Coronary artery (tissue), 2 donors: Measurements from ENCODE around the gene ITGAX.
"Not testable (repeated sequence)": the region's sequence is repeated elsewhere in the genome, so short reads cannot be mapped to it uniquely, and the experiment has no call there.

Experiments used
- DNase-seq: peaks from one replicate; pipeline ENCODE4 v3.0.0-alpha.2; 2017; ENCODE audit warnings: low spot score
- H3K27ac ChIP-seq, 2 donors: fragments of 200-600 bp; sonication (generic); one replicate each; pipeline ENCODE4 v1.5.1; 2016 to 2019
- H3K4me3 ChIP-seq: fragments of 200-600 bp; sonication (generic); 2 replicates; pipeline ENCODE4 v1.5.1; 2016; ENCODE audit warnings: mild to moderate bottlenecking, moderate library complexity
- CTCF ChIP-seq: fragments of 200-600 bp; sonication (generic); IDR thresholded peaks from one replicate; pipeline ENCODE4 v1.5.1; 2019; ENCODE audit warnings: antibody characterized with exemption

Gene ITGAX

GRCh38 chr16:31333686-31334649 lies 21.0 kb upstream of the ITGAX start:
- no peak for DNase-seq

DNA sequence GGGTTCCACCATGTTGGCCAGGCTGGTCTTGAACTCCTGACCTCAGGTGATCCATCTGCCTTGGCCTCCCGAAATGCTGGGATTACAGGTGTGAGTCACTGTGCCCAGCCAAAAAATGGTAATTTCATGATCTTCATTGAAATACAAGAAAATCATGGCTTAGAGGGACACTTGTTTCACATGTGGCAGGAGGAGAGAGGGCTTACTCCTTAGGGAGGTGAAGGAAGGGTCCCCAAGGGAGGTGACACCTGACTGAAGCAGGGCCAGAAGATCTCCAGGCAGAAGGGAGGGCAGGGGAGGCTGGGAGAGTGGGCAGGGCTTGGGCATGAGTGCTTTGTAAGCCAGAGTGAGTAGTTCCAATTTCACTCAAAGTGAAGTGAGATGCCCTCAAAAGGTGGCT lies 20.0 kb upstream of the ITGAX start:
- no peak for DNase-seq
- H3K4me3 ChIP-seq: no peak overlapping the region
- no peak for TF ChIP-seq CTCF
- no peak overlapping the region for H3K27ac ChIP-seq

More at GRCh38 chr16:31333686-31334649, 21.0 kb upstream of the ITGAX start:
- Histone ChIP-seq H3K27ac (no peak overlapping the region), H3K4me3 (no peak overlapping the region)
- TF ChIP-seq CTCF: no peak

- Histone ChIP-seq H3K4me3 (no peak overlapping the region), H3K27ac (no peak overlapping the region)
- no peak for TF ChIP-seq CTCF
- DNase-seq: no peak
Measured at GRCh38 chr16:31335431-31335830, 19.5 kb upstream of the ITGAX start.

DNA sequence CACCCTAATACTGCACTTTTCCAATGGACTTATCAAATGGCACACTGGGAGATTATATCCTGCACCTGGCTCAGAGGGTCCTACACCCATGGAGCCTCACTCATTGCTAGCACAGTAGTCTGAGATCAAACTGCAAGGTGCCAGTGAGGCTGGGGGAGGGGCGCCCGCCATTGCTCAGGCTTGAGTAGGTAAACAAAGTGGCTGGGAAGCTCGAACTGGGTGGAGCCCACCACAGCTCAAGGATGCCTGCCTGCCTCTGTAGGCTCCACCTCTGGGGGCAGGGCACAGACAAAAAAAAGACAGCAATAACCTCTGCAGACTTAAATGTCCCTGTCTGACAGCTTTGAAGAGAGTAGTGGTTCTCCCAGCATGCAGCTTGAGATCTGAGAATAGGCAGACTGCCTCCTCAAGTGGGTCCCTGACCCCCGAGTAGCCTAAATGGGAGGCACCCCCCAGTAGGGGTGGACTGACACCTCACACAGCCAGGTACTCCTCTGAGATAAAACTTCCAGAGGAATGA lies 16.8 kb upstream of the ITGAX start:
- not testable (repeated sequence) for H3K27ac ChIP-seq, DNase-seq, H3K4me3 ChIP-seq

- no peak overlapping the region for H3K27ac ChIP-seq
- no peak for DNase-seq
- no peak overlapping the region for H3K4me3 ChIP-seq
- TF ChIP-seq CTCF: no peak
Measured at GRCh38 chr16:31344712-31345111, 10.3 kb upstream of the ITGAX start.

GRCh38 chr16:31347445-31347844 lies 7.5 kb upstream of the ITGAX start:
- Histone ChIP-seq H3K27ac (no peak overlapping the region), H3K4me3 (no peak overlapping the region)
- no peak for DNase-seq
- TF ChIP-seq CTCF: no peak

DNA sequence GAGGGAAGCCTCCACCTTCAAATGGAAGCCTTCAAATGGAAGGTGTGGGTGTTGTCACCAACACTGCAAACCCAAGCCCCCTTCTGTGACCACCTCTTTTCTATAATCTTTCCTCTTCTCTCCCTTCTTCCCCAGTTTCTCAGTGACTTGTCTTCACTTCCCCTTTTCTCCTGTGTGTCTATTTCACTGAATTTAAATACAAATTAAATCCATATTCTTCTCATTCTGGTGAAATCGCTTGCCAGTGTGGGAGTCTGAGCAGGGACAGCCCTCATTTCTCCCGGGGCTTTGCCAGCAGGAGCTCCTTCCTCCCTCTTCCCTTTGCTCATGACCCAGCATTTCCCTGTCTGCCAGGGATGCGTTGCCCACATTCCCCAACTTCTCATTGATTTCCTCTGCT lies 6.4 kb upstream of the ITGAX start:
- H3K4me3 ChIP-seq: no peak overlapping the region
- no peak for TF ChIP-seq CTCF
- H3K27ac ChIP-seq: no peak overlapping the region
- no peak for DNase-seq
